Esophagus (tissue), 2 donors: ENCODE results near the gene GSTT2B. TPM values are rescaled to one million over a fixed set of nuclear protein-coding genes. Genes with fewer than 3 reads are reported as not detected.
"Not testable (repeated sequence)": the region's sequence is repeated elsewhere in the genome, so short reads cannot be mapped to it uniquely, and the experiment has no call there.

Experiments
- H3K27ac ChIP-seq, 2 donors: one replicate each; pipeline ENCODE4 v1.5.1; 2013; ENCODE audit warnings: low read depth in 2 of 2, mild to moderate bottlenecking in 2 of 2, inconsistent platforms in 1 of 2, low read length in 1 of 2, moderate library complexity in 1 of 2
- H3K27me3 ChIP-seq, 2 donors: one replicate each; pipeline ENCODE4 v1.6.1; 2013; ENCODE audit warnings: low read length in 2 of 2, control low read depth in 1 of 2, mild to moderate bottlenecking in 1 of 2; ENCODE audit not compliant: insufficient read depth in 2 of 2, control insufficient read depth in 1 of 2
- H3K36me3 ChIP-seq, 2 donors: one replicate each; pipeline ENCODE4 v1.6.1; 2013; ENCODE audit warnings: low read length in 1 of 2; ENCODE audit not compliant: control insufficient read depth in 2 of 2, insufficient read depth in 2 of 2
- H3K4me1 ChIP-seq, 2 donors: one replicate each; pipeline ENCODE4 v1.6.1; 2013; ENCODE audit warnings: low read length in 1 of 2; ENCODE audit not compliant: control insufficient read depth in 2 of 2, insufficient read depth in 2 of 2
- H3K4me3 ChIP-seq, 2 donors: one replicate each; pipeline ENCODE4 v1.5.1; 2013; ENCODE audit warnings: low read length in 2 of 2, mild to moderate bottlenecking in 2 of 2, low read depth in 1 of 2, moderate library complexity in 1 of 2
- H3K9me3 ChIP-seq, 2 donors: one replicate each; pipeline ENCODE4 v1.6.1; 2013; ENCODE audit warnings: mild to moderate bottlenecking in 2 of 2, low read depth in 1 of 2, low read length in 1 of 2, moderate library complexity in 1 of 2; ENCODE audit not compliant: control insufficient read depth in 2 of 2, insufficient read depth in 1 of 2
- WGBS, 2 donors: extraction: QIAGEN DNeasy Blood & Tissue Kit; methylation state at CpG; one replicate each; pipeline ENCODE4 v1.1.7; 2013; 5-methylcytosine and 5-hydroxymethylcytosine counted together
- polyA plus RNA-seq, 2 donors: library from polyadenylated mRNA; stranded (reverse); fragments of 200-250 nt; gene quantifications; one replicate each; pipeline ENCODE4 v1.2.3, GENCODE V29; 2013
- donor health status: healthy with polysubstance abuse.
- donor health status: Bipolar disorder and iron deficiency.

GSTT2B gene
- polyA plus RNA-seq, 2 donors: 2.8 to 74.1 TPM

DNA sequence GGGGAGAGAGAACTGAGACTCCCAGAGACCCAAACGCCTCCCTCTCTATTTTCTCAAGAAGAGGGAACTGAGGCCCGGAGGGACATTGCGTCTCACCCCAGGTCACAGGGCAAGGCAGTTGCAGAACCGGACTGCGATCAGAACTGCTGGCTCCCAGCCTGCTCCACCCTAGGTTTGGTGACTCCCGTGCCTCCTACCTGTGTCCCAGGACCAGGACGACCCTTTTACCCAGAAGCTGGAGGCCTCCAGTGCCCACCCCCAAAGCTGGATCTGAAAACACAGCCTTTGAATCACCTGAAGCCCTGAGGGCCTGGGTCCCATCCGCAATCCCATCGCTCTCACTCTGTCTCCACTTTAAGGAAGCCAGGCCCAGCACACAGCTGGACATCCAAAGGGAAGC, 42.9 kb upstream of the GSTT2B start:
- no peak overlapping the region for H3K27ac ChIP-seq
- no peak overlapping the region for H3K4me3 ChIP-seq
- no peaks in the 10 kb centered on the region for H3K36me3 ChIP-seq
- H3K27me3 ChIP-seq: no peaks in the 10 kb centered on the region
- no peaks in the 10 kb centered on the region for H3K9me3 ChIP-seq
- no peaks in the 10 kb centered on the region for H3K4me1 ChIP-seq
- 75 to 76% methylated on average over 9 of the region's 9 CpGs for WGBS, 2 donors

DNA sequence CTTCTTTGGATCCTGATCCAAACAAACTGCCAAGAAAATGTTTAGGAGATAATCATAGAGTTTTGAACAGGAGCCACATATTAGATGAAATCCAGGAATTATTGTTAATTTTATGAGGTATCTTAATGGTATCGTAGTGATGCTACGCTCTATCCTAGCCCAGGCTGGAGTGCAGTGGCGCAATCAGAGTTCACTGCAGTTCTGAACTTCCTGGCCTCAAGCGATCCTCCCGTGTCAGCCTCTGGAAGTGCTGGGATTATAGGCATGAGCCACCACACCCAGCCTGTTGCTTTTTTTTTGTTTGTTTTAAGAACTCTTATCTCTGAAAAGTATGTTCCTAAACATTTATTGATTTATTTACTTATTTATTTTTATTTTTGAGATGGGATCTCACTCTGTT, 41.9 kb upstream of the GSTT2B start:
- 75 to 78% methylated on average over 5 of the region's 5 CpGs for WGBS, 2 donors
- no peaks in the 10 kb centered on the region for H3K36me3 ChIP-seq

GRCh38 chr22:24002272-24002671, 41.3 kb upstream of the GSTT2B start:
- Histone ChIP-seq H3K9me3 (no peaks in the 10 kb centered on the region), H3K4me3 (no peak overlapping the region)

More for the DNA sequence above, 41.9 kb upstream of the GSTT2B start:
- H3K27me3 ChIP-seq: no peaks in the 10 kb centered on the region
- no peak overlapping the region for H3K4me3 ChIP-seq
- no peaks in the 10 kb centered on the region for H3K4me1 ChIP-seq
- no peak overlapping the region for H3K27ac ChIP-seq
- no peaks in the 10 kb centered on the region for H3K9me3 ChIP-seq

GRCh38 chr22:24001314-24001713, 40.3 kb upstream of the GSTT2B start:
- no peak overlapping the region for H3K4me3 ChIP-seq
- no peaks in the 10 kb centered on the region for H3K4me1 ChIP-seq
- H3K27me3 ChIP-seq: no peaks in the 10 kb centered on the region
- 84 to 86% methylated on average over 9 of the region's 9 CpGs for WGBS, 2 donors
- H3K27ac ChIP-seq: no peak overlapping the region
- no peaks in the 10 kb centered on the region for H3K36me3 ChIP-seq
- H3K9me3 ChIP-seq: no peaks in the 10 kb centered on the region

More at GRCh38 chr22:24002272-24002671, 41.3 kb upstream of the GSTT2B start:
- Histone ChIP-seq H3K27ac (no peak overlapping the region), H3K4me1 (no peaks in the 10 kb centered on the region), H3K27me3 (no peaks in the 10 kb centered on the region), H3K36me3 (no peaks in the 10 kb centered on the region)
- WGBS, 2 donors: 81 to 83% methylated on average over 10 of the region's 10 CpGs

DNA sequence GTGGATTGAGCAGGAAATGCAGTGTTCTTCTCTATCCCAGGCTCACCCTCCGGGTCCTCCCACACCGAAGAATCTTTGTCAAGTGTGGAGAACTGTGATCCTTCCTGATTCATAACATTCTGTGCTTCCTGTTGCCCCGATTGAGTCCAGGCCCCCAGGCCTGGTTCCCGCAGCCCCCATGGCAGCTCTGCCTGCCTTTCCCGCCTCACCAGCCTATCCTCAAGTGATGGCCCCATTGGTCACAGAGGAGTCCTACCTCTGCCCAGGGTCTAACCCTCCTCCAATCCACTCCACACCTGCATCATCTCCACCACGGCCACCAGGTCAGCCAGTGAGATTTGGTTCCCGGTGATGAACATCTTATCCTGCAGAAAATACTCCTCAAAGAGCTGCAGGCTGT, 38.8 kb upstream of the GSTT2B start:
- not testable (repeated sequence) for H3K27me3 ChIP-seq, H3K9me3 ChIP-seq, H3K27ac ChIP-seq, H3K4me1 ChIP-seq, H3K36me3 ChIP-seq, H3K4me3 ChIP-seq
- 84 to 85% methylated on average over 7 of the region's 7 CpGs for WGBS, 2 donors

- WGBS, 2 donors: 75 to 91% methylated on average over 3 of the region's 3 CpGs
- no peak overlapping the region for H3K27ac ChIP-seq
- no peaks in the 10 kb centered on the region for H3K4me1 ChIP-seq
- H3K27me3 ChIP-seq: no peaks in the 10 kb centered on the region
- no peak overlapping the region for H3K4me3 ChIP-seq
- no peaks in the 10 kb centered on the region for H3K9me3 ChIP-seq
- H3K36me3 ChIP-seq: no peaks in the 10 kb centered on the region
Measured at GRCh38 chr22:23997092-23997491, 36.1 kb upstream of the GSTT2B start.

- not testable (repeated sequence) for H3K27ac ChIP-seq, H3K4me1 ChIP-seq, H3K36me3 ChIP-seq, H3K4me3 ChIP-seq, H3K27me3 ChIP-seq, H3K9me3 ChIP-seq
- 66 to 72% methylated on average over 4 of the region's 4 CpGs for WGBS, 2 donors
Measured at GRCh38 chr22:23993581-23994177, 32.7 kb upstream of the GSTT2B start.

GRCh38 chr22:23993080-23993479, 32.1 kb upstream of the GSTT2B start:
- H3K4me3 ChIP-seq, H3K36me3 ChIP-seq, H3K27me3 ChIP-seq, H3K9me3 ChIP-seq, H3K27ac ChIP-seq, H3K4me1 ChIP-seq: not testable (repeated sequence)
- 78 to 80% methylated on average over 2 of the region's 2 CpGs for WGBS, 2 donors

- not testable (repeated sequence) for H3K9me3 ChIP-seq, H3K27ac ChIP-seq, H3K27me3 ChIP-seq, H3K4me1 ChIP-seq, H3K36me3 ChIP-seq, H3K4me3 ChIP-seq
- 63 to 84% methylated on average over 2 of the region's 3 CpGs for WGBS, 2 donors
Measured at GRCh38 chr22:23989583-23990244, 28.7 kb upstream of the GSTT2B start.

DNA sequence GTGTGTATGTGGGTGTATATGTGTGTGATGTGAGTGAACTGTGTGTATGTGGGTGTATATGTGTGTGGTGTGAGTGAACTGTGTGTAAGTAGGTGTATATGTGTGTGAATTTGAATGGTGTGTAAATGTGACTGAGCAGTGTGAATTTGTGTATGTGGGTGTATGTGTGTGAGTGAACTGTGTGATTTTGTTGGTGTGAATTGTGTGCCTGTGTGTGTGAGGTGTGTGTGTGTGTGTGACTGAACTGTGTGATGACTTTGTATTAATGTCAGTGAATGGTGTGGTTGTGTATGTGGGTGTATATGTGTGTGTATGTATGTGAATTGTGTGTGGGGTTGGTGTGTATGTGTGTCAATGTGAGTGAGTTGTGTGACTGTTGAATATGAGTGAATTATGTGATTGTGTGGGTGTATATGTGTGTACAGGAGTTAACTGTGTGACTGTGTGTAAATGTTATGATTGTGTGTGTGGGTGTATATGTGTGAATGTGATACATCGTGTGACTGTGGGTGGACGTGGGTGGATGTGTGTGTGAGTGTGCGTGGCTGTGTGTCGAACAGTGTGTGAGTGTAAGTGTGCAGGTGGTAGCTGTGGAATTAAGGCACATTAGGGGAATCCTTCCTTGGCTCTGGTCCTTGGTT, 25.7 kb upstream of the GSTT2B start:
- WGBS, 2 donors: 73% methylated on average over 4 of the region's 4 CpGs; no CpG with 5 or more reads in 1 of the 2 donors
- not testable (repeated sequence) for H3K27ac ChIP-seq, H3K27me3 ChIP-seq, H3K4me3 ChIP-seq, H3K9me3 ChIP-seq, H3K36me3 ChIP-seq, H3K4me1 ChIP-seq
